ENCODE results near the gene LHFPL3.
"Not testable (repeated sequence)": the region's sequence is repeated elsewhere in the genome, so short reads cannot be mapped to it uniquely, and the experiment has no call there.

LHFPL3 gene

GRCh38 chr7:104595591-104595990, 267.2 kb downstream of the LHFPL3 start:
- not testable (repeated sequence) for DNase-seq (ENCODE audit: low read depth in 2 of 2)

- no peak for DNase-seq (ENCODE audit: low read depth in 2 of 2)
Measured at GRCh38 chr7:104603957-104604356, 275.6 kb downstream of the LHFPL3 start.

GRCh38 chr7:104604706-104605105, 276.3 kb downstream of the LHFPL3 start:
- DNase-seq (ENCODE audit: low read depth in 2 of 2): no peak

- DNase-seq (ENCODE audit: low read depth in 2 of 2): no peak
Measured at GRCh38 chr7:104621321-104621720, 292.9 kb downstream of the LHFPL3 start.

GRCh38 chr7:104625956-104626355, 297.6 kb downstream of the LHFPL3 start:
- DNase-seq (ENCODE audit: low read depth in 2 of 2): no peak

DNA sequence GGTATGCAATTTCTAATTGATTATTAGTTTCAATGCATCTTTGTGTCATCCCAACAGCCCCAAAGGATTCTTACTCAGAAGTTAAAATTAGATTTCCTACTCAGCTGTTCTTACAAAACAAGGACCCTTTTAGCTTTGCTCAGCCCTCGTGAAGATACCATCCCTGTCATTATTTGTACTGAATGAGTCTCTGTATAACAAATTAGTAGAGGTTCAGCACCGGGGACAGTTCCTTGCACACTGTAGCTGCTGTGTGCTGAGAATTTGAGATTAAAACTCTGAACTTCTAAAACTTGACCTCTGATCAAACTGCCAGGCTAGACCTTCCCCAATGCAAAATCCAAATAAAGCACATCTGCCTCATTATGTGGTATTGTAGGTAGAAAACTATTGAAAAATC, 299.1 kb downstream of the LHFPL3 start:
- no peak for DNase-seq (ENCODE audit: low read depth in 2 of 2)

GRCh38 chr7:104628017-104628416, 299.6 kb downstream of the LHFPL3 start:
- DNase-seq (ENCODE audit: low read depth in 2 of 2): no peak

DNA sequence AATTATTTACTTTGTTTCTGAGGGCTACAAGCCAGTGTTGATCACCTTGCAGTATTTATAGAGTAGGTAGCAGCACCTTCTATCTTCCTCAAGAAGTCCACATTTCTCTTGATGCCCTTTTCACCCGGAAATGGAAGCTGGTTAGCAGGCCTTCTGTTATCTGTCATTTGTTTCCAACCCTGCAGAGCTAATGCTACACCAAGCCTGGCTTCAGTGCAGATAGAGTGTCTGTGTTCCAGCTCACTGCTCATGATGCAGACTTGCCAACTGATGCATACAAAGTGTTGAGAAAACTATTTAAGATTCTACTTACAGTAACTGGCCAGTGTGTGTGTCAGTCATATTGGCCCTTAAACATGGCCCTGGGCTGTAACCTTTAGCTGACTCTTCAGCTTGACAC, 301.0 kb downstream of the LHFPL3 start:
- DNase-seq (ENCODE audit: low read depth in 2 of 2): no peak

DNA sequence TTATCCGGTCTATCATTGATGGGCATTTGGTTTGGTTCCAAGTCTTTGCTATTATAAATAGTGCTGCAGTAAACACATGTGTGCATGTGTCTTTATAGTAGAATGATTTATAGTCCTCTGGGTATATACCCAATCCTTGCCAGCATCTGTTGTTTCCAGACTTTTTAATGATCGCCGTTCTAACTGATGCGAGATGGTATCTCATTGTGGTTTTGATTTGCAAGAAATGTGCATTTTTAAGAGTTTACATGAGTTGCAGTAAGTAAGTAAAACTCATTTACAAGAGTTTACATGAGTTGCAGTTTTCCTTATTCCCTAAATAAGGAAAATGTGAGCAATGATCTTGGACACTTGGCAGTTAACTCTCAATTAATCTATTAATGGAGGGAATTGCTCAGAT, 312.1 kb downstream of the LHFPL3 start:
- no peak for DNase-seq (ENCODE audit: low read depth in 2 of 2)

- DNase-seq (ENCODE audit: low read depth in 2 of 2): no peak
Measured at GRCh38 chr7:104642560-104642959, 314.2 kb downstream of the LHFPL3 start.

- no peak for DNase-seq (ENCODE audit: low read depth in 2 of 2)
Measured at GRCh38 chr7:104643587-104644217, 315.3 kb downstream of the LHFPL3 start.

- DNase-seq (ENCODE audit: low read depth in 2 of 2): no peak
Measured at GRCh38 chr7:104650991-104651640, 322.7 kb downstream of the LHFPL3 start.

DNA sequence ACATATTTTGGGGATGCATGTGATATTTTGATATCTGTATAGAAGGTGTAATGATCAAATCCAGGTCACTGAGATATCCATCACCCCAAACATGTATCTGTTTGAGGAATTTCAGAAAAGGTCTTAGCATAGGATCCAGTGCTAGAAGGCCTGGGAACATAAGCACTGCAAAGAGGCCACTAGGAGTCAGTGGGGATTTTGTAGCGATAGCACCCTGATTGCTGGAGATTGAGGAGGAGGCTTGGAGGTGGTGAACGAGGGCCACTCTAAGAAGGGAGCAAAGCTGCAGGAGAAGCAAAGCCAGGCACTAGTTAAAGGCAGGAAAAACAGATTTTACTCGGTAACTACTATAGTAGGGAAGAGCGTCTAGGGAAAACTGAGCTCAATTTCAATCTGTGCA, 324.0 kb downstream of the LHFPL3 start:
- DNase-seq (ENCODE audit: low read depth in 2 of 2): no peak

DNA sequence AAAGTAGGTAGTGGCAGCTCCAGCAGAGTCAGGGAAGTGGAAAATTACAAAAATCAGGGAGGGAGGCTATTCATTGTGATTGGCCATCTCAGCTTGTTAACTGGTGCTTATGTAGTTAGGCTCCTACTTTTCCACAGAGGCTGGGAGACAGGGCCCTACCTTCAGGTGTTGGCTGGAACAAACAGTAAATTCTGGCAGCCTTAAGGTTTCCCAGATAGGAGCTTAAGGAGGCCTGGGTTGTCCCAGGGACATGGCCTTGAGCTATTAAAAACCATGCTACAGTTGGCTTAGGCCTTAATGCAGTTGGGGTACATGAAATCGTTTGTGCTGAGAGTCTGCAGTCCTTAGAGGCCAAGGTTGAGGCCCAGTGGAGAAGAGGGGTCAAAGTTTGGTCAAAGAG, 324.5 kb downstream of the LHFPL3 start:
- DNase-seq (ENCODE audit: low read depth in 2 of 2): no peak

DNA sequence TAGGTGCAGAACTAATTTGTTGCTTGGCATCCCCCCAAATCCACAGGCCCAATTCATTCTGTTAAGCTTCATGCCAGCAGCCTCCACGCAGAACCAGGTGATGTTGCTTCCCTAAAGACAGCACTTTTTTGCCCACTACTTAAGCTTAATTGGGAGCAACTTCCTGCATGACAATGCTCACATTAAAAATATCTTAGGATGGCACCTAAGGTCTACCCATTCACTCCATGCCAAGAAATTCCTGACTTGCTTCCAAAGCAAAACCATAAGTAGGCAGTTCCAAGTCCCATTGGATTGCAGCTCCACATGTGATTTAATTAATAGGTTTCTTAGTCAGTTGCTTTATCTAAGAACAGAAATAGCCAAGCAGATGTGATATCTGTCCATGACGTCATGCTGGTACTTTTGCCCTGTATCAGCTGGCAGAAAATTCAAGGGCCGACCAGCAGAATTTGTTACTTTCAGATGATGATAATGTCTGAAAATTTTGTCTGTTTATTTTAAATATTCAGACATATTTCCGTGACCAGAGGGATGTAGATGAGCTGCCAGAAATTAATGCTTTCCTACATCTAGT, 325.5 kb downstream of the LHFPL3 start:
- no peak for DNase-seq (ENCODE audit: low read depth in 2 of 2)

GRCh38 chr7:104655592-104655991, 327.2 kb downstream of the LHFPL3 start:
- DNase-seq (ENCODE audit: low read depth in 2 of 2): no peak

DNA sequence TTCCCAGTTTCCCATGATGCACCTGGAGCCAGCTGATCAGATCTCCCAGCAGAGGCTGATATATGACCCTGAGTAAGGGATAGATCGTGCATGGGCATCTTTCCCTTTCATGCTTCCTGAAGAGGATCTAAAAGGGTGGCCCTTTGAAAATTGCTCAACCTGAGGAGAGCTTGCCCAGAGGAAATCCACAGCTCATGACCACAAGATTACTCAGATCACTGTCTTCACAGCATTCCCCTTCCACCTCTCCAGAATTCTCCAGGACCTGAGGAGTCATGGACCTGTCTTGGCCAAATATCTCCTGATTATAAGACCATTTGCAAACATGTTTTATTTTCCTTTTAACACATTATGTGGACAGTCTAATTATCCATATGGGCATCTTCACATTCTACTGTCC, 328.1 kb downstream of the LHFPL3 start:
- DNase-seq (ENCODE audit: low read depth in 2 of 2): no peak

GRCh38 chr7:104657134-104657533, 328.7 kb downstream of the LHFPL3 start:
- no peak for DNase-seq (ENCODE audit: low read depth in 2 of 2)

- no peak for DNase-seq (ENCODE audit: low read depth in 2 of 2)
Measured at GRCh38 chr7:104661575-104661974, 333.2 kb downstream of the LHFPL3 start.

- no peak for DNase-seq (ENCODE audit: low read depth in 2 of 2)
Measured at GRCh38 chr7:104664648-104665047, 336.2 kb downstream of the LHFPL3 start.

- DNase-seq (ENCODE audit: low read depth in 2 of 2): no peak
Measured at GRCh38 chr7:104677587-104677986, 349.2 kb downstream of the LHFPL3 start.

DNA sequence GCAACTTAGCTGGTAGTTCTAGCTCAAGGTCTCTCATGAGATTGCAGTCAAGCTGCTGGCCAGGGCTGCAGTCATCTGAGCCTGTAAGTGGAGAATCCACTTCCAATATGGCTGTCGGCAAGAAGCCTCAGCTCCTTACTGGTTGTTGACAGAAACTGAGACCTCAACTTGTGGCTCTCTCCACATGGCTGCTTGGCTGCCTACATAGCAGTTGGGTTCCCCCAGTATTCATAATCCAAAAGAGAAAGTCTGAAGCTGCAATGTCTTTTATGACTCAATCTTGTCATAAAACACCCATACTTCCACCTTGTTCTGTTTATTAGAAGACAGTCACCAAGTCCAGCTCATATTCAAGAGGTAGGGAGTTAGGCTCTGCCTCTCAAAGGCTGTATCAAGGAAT, 350.7 kb downstream of the LHFPL3 start:
- DNase-seq (ENCODE audit: low read depth in 2 of 2): no peak

DNA sequence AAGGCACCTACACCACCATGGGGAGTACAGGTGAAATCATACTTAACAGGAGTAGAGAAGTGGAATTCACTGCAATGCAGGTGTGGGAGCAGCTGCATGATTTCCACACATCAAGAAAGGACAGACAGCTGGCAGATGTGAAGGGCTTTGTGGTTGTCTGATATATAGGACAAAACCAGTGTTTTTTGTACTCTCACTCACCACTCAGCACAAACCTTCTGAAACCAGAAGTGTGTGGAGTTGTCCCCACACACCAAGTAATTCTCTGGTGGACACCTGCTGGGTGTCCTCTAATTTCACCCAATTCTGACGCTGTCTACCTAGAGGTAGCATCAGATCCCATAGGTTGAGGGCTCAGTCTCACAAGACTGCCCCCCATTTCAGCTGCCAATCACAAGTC, 357.9 kb downstream of the LHFPL3 start:
- no peak for DNase-seq (ENCODE audit: low read depth in 2 of 2)
